Choroid plexus epithelial cell (primary cell): ENCODE measurements around the gene ARCN1.
"Not testable (repeated sequence)": the region's sequence is repeated elsewhere in the genome, so short reads cannot be mapped to it uniquely, and the experiment has no call there.

Experiments used
- DNase-seq: peaks from one replicate; pipeline ENCODE4 v3.0.0-alpha.2; 2010; ENCODE audit warnings: low read depth
- H3K4me3 ChIP-seq: 2 replicates; pipeline ENCODE4 v1.5.1; 2011; ENCODE audit warnings: low read depth, mild to moderate bottlenecking, control low read depth, low read length, moderate library complexity
- TF ChIP-seq, protein P1 (sequence below): conservative IDR thresholded peaks from 2 replicates; pipeline ENCODE4 v1.5.1; 2011; ENCODE audit warnings: low read depth, mild to moderate bottlenecking, control low read depth, inconsistent platforms, low read length, moderate library complexity

Gene ARCN1

DNA sequence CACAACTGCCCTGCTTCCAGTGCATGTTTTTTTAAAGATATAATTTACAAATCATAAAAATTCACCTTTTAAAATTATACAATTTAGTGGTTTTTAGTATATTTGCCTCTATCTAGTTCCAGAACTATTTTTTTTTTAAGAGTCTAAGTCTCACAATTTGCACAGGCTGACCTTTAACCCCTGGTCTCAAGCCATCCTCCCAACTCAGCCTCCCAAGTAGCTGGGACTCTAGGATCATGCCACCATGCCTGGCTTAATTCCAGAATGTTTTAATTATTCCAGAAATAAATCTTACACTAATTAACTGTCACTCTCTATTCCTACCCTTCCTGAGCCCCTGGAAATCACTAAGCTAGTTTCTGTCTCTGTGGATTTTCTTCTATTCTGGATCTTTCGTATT is 1.4 kb upstream of the ARCN1 start:
- no peak for DNase-seq
- TF ChIP-seq, protein P1, sequence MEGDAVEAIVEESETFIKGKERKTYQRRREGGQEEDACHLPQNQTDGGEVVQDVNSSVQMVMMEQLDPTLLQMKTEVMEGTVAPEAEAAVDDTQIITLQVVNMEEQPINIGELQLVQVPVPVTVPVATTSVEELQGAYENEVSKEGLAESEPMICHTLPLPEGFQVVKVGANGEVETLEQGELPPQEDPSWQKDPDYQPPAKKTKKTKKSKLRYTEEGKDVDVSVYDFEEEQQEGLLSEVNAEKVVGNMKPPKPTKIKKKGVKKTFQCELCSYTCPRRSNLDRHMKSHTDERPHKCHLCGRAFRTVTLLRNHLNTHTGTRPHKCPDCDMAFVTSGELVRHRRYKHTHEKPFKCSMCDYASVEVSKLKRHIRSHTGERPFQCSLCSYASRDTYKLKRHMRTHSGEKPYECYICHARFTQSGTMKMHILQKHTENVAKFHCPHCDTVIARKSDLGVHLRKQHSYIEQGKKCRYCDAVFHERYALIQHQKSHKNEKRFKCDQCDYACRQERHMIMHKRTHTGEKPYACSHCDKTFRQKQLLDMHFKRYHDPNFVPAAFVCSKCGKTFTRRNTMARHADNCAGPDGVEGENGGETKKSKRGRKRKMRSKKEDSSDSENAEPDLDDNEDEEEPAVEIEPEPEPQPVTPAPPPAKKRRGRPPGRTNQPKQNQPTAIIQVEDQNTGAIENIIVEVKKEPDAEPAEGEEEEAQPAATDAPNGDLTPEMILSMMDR = no peak
- H3K4me3 ChIP-seq = no peak overlapping the region

DNA sequence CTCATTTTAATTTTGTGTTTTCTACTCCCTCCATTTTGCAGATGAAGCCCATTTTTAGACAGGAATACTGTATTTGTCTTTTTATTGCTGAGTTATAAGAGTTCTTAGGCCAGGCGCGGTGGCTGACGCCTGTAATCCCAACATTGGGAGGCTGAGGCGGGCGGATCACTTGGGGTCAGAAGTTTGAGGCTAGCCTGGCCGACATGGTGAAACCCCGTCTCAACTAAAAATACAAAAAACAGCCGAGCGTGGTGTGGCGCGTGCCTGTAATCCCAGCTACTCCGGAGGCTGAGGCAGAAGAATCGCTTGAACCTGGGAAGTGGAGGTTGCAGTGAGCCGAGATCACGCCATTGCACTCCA is 528 bp upstream of the ARCN1 start:
- peak overlapping the region; percentile 95 for H3K4me3 ChIP-seq
- peak; percentile 48 for DNase-seq

DNA sequence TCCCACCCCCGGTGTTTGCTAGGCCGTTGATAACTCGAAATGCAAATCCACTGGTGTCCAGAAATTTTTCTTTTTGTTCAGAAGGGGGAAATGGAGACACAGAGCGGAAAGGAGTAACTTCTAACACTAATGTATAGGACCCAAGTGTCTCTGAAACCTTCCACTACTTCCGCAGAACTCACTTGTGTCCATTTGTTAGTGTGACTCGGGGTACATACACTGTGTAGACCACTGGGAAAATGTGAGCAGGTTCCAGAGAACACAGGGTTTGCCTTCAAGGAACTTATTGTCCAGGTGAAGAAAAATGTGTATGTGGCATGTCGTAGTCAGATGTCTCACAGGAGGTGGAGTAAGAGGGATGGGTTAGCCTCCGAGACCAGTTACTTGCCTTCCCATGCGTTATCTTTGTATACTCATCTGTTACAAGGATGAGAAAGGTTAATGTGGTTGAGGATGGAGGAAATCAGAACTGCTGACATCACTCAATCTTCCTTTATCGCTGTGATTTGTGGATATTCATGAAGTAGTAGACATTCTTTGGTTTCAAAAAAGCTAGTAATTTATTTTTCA is 857 bp downstream of the ARCN1 start:
- H3K4me3 ChIP-seq = peak overlapping the region; percentile 95
- DNase-seq = peak; percentile 66
- TF ChIP-seq, protein P1 = no peak

DNA sequence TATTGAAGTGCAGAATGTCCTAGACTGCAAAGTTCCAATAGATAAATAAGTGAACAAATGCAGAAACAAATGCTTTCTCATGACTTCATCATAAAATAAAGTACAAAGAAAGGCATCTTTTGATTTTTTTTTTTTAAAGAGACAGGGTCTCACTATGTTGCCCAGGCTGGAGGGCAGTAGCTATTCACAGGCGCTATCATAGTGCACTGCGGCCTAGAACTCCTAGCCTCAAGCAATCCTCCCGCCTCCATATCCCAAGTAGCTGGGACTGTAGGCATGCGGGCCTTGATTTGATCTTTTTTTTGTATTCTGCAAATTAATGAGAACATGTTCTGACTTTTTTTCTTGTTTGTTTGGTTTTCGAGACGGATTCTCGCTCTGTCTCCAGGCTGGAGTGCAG is 2.4 kb downstream of the ARCN1 start:
- no peak for DNase-seq
- H3K4me3 ChIP-seq = peak overlapping the region; percentile 34
- TF ChIP-seq, protein P1 = no peak

DNA sequence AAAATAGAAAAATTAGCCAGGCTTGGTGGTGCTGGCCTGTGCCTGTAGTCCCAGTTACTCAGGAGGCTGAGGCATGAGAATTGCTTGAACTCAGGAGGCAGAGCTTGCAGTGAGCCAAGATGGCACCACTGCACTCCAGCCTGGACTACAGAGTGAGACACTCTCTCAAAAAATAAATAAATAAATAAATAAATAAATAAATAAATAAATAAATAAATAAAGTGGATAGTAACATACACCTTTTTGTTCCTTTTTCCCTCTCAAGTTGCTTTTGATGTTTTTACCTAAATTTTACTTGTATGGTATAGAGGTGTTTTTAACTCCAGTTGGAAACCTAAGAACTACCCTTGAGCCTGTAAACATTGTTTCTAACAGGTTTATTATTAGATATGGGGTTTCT is 5.8 kb downstream of the ARCN1 start:
- not testable (repeated sequence) for H3K4me3 ChIP-seq

GRCh38 chr11:118581057-118581456 is 8.8 kb downstream of the ARCN1 start:
- TF ChIP-seq, protein P1 = no peak
- no peak overlapping the region for H3K4me3 ChIP-seq
- no peak for DNase-seq

More for the DNA sequence above, 5.8 kb downstream of the ARCN1 start:
- DNase-seq = not testable (repeated sequence)

DNA sequence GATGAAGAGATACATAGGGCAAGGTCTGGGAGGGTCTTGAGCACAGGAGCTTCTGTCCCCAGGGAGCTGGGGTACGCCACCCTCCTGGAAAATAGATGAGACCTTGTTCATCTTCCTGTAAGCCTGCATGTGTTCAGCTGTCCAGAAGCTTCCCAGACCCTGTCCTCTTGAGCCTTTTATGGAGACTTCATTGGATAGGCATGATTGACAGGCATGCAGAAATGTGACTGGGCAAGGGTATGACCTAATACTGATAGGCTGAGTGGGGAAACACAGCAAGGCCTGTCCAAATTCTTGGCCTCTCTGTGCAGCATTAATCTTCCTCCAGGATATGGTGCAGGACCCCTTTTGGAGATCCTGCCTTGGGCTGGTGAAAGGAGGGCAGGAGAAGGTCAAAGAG is 15.7 kb downstream of the ARCN1 start:
- TF ChIP-seq, protein P1 = no peak

GRCh38 chr11:118592616-118593367 is 20.6 kb downstream of the ARCN1 start:
- TF ChIP-seq, protein P1 = no peak
- H3K4me3 ChIP-seq = no peak overlapping the region
- DNase-seq = no peak

More for the DNA sequence above, 15.7 kb downstream of the ARCN1 start:
- no peak for DNase-seq
- H3K4me3 ChIP-seq = no peak overlapping the region
